Mammary epithelial cell (primary cell): ENCODE results near the gene KLHL17.

ENCODE experiments used
- CTCF ChIP-seq, 2 donors: IDR thresholded peaks in 1 of 2; conservative IDR thresholded peaks in 1 of 2; 2 replicates each; pipeline ENCODE4 v1.5.1; 2011 to 2012; ENCODE audit warnings: inconsistent platforms in 2 of 2, low read length in 2 of 2, mild to moderate bottlenecking in 2 of 2, control low read depth in 1 of 2, low read depth in 1 of 2; ENCODE audit not compliant: insufficient read depth in 1 of 2; ENCODE audit errors: extremely low read depth in 1 of 2
- EZH2 ChIP-seq: IDR thresholded peaks from 2 replicates; pipeline ENCODE4 v1.6.1; 2012; ENCODE audit warnings: low read length, inconsistent platforms, borderline replicate concordance

- TF ChIP-seq CTCF (conservative IDR thresholded peaks at IDR 0.05 in 1 of 2, IDR thresholded peaks at IDR 0.05 in 1 of 2; ENCODE audit: extremely low read depth in 1 of 2, insufficient read depth in 1 of 2, low read depth in 1 of 2, low read length in 2 of 2) (no peak), EZH2 (no peak)
Observed at GRCh38 chr1:915295-916172, 44.9 kb upstream of the KLHL17 start.
